Glomerular endothelial cell (primary cell): ENCODE measurements around the gene SPEG. TPM values are rescaled to one million over a fixed set of nuclear protein-coding genes. Genes with fewer than 3 reads are reported as not detected.
"Not testable (repeated sequence)": the region's sequence is repeated elsewhere in the genome, so short reads cannot be mapped to it uniquely, and the experiment has no call there.

Experiments
- DNase-seq: peaks from one replicate; pipeline ENCODE4 v3.0.0-alpha.2; 2011; ENCODE audit warnings: low read depth, low spot score; ENCODE audit errors: extremely low read depth
- total RNA-seq: library from RNA; depleted of rRNA; stranded (reverse); fragments of >200 nt; gene quantifications from 2 replicates; pipeline ENCODE4 v1.2.3, GENCODE V29; 2015

Gene SPEG
- total RNA-seq, 1 donor from 2014 or later = 1.7 TPM

DNA sequence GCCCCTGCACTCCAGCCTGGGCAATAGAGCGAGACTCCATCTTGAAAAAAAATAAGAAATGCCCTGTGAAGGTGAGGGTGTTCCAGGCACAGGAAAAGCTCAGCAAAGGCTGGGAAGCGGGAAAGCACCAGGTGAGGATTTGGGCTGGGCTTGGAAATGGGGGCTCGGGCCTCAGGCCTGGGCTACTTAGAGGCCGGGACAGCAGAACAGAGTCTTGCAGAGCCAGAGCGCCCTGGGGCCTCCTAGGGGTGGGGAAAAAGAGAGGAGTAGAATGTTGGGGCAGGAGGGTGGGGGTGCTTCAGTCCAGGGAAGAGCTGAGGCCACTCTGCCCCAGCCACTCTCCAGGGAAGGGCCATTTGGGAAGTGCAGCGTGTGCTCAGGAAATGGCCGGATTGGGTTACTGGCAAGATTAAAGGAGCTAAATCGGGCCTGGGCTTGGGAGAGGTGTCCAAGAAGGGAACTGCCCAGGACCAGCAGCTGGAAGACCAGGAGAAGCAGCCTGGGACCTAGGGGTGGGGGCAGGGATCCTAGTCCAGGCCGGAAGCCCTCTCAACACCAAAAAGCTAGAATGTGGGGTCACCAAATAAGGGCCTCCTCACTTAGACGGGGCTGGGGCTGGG is 30.2 kb upstream of the SPEG start:
- DNase-seq = no peak

DNA sequence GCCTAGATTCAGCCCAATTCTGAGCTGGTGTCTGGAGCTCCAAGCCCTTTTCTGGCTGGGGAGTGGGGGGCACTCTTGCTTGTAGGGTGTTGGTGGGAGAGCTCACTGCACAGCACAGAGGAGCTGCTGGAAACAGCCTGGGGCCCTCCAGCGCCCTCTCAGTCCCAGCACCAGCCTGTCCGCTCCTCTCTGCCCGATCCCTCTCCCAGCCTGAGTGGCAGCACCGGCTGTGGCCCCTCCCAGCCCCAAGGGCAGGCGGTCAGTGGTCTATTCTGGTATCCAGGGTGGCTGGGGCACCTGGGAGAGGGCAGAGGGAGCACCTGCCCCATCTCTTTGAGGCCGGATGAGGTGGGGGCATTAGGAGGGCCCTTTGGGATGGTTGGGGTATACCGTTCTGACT is 29.7 kb upstream of the SPEG start:
- DNase-seq = no peak

DNA sequence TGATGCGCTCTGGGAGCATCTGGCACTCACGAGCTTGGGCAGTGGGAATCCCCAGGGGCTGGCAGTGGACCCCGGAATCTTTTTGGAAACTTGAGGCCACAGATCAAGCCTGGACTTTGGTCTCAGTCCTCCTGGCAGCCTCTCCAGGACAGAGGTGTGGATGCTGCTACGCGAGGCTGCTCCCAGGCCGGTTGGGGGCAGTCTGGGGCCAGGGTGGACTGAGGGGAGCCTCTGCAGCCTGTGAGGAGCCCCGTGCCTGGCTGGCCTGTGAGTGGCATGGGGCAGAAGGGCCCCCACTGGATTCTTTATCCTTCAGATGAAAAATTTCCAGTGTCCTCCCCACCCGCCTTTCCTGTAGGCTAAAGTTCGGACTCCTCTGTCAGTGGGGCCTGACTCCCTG is 29.2 kb upstream of the SPEG start:
- no peak for DNase-seq

DNA sequence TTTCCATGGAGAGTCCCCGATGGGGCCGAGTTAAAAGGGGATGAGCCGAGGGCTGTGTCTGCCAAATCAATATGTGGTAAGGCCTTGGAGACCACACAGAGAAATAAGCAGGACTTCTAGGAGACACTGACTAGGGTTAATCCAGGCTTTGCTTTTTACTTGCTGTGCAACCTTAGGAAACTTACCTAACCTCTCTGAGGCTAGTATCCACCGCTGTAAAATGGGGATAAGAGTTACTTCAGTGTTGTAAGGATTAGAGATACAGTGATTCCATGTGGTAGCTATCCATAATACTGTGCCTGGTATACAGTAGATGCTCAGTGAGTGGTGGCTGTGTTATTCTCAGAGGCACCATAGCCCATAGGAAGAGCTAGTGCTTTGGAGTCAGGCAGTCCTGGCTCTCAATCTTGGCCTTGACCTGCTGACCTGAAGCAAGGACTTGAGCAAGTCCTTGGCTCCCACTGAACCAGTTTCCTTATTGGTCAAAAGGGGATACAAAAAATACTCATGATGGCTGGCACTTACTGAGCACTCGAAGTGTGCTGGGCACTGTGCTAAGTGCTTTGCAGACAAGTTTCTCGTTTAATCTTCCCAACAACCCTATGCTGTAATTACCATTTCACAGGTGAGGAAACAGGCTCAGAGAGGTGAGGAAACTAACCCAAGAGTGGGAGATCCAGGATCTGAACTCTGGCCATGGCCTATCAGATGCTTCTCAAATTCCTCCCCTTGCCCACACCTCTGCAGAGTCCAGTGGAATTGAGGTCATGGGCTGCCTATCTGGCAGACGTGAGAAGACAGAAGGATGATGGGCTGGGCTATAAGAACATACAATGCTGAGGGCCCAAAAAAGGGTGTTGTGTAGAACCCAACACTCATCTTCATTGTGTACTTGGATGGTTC is 28.4 kb upstream of the SPEG start:
- no peak for DNase-seq

DNA sequence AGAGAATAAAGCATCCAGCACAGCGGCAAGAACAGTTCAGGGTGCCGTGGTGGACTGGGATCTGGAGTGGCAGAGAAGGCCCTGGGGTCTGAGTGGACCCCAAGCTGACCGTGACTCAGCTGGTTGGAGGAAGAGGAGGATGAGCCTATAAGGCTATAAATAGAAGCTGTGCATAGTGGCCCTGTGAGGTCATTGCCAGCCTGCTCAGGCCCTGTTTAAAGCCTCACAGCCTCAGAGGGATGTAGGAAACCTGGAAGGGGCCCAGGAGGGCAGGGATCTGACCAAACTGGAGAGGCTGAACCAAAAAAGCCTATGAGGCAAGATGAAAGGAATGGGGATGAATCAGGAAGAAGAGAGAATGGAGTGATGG is 27.8 kb upstream of the SPEG start:
- DNase-seq = no peak

DNA sequence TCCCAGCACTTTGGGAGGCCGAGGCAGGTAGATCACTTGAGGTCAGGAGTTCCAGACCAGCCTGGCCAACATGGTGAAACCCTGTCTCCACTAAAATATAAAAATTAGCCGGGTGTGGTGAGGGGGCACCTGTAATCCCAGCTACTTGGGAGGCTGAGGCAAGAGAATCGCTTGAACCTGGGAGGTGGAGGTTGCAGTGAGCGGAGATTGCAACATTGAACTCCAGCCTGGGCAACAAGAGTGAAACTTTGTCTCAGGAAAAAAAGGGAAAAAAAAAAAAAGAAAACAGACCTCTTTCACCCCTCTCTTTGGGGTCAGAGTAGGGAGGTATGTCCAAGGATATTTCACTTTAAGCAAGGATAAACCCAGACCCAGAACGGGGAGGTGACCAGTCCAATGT is 27.3 kb upstream of the SPEG start:
- not testable (repeated sequence) for DNase-seq

DNA sequence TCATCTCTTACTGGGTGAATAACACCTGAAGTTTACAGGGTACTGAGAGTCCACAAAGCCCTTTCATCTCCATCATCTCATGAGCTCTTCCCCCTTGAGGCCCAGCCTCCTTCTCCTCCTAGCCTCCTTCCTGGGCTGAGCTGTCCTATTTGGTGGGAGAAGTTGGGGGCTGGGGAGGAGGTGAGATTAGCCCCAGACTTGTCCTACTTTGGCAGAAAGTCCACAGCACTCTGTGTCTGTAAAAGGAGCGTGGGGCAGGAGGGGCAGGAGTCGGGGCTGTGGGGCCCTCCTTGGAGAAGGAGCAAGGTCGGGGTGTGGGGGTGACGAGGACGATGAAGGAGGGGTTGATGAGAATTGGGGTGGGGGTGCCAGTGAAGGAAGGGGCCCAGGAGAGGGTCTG is 26.4 kb upstream of the SPEG start:
- no peak for DNase-seq

DNA sequence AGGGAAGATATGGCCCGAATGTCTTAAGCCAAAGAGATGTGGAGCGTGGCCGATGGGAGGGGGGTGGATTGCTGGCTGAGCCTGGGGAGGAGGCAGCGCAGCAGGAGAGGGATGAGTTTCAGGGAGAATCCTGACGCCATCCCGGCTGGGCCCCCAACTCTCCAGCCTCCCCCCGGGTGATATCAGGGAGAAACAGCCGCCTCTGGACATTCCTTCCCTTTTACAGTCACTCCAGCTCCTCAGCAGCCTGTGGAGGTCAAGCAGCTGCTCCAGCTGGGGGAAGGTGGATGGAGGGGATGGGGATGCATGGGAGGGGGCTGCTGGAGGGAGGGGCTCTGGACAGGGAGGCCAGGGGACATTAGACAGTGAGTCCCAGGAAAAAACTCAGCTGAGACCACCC is 26.0 kb upstream of the SPEG start:
- DNase-seq = no peak

DNA sequence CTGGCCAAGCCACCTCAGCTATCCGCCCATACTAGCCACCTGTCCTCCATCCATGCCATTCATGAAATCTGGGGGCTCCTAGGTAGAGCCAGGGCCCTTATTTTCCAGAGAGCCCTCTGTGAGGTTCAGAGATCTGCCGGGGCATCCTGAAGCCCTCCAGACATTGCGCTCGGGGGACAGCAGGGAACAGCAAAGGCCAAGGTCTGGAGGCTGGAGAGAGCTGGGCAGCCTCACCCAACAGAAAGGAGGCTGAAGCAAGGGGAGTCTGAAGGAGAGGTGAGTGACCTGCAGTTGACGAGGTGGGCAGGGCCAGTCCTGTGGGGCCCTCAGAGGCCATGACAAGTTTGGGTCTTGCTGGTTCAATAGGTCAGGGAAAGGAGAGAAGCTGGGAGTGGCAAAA is 25.0 kb upstream of the SPEG start:
- no peak for DNase-seq

DNA sequence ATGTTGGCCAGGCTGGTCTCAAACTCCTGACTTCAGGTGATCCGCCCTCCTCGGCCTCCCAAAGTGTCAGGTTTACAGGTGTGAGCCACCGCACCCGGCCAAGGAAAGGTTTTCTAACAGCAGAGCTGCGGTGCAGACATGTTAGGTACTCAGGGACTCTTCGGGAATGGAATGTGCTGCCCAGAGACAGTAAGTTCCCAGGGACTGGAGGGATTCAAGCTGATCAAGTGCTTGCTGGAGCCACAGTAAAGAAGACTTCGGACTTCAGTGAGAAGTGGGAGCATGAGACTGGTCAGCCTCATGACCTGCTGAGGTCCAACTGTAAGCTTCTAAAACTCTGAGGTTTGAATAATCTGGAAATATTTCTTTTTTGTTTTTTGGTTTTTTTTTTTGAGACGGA is 24.3 kb upstream of the SPEG start:
- no peak for DNase-seq

DNA sequence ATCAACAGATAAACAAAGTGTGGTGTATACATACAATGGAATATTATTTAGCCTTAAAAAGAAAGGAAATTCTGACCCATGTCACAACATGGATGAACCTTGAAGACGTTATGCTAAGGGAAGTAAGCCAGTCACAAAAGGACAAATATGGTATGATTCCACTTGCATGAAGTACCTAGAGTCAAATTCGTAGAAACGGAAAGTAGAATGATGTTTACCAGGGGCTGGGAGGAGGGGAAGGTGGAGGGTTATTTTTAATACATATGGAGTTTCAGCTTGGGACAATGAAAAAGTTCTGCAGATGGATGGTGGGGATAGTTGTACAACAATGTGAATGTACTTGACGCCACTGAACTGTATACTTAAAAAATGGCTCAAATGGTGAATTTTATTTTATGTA is 19.8 kb upstream of the SPEG start:
- DNase-seq = no peak

DNA sequence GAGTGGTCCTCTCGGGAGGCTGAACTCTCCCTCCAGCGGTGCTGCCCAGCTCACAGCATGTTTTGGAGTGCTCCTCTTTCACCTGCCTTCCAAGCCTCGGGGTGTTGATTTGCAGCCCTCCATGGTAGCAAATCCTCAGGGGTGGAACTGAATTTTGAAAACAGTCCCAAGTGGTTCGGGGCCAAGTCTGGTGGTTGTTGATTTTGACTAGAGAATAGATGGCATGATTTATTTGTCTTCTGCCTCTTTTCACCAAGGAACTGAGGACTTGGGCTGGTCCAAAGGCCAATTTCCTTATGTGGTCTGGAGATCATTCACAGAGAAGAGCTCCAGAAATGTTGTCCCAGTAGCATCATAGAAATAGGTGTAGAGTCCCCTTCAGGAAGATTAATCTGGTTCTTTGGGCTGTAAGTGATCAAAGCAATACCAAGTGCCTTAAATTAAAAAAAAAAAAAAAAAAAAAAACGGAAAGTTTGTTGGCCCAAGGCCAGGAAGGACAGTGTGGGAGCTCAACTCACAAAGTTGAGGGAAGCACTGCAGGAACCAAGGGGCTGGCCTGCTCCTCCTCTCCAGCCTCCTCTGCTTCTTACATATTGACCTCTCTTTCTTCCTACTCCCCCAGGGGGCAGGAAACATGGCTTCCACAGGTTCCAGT is 18.9 kb upstream of the SPEG start:
- DNase-seq = no peak

DNA sequence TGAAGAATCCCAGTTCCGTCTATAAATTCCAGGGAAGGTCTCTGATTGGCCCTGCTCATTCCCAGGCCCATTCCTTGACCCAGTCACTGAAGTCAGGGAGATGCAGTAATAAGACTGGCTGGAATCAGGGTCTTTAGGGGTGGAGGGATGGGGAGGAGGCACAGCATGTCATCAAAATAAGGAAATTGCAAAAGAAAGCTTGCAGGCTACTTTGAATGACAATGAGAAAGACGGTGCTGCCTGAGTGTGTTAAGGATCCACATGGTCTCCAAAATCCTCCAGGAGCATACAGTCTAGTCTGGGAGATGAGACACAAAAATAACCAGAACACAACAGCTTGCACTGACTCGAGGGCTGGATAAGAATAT is 18.4 kb upstream of the SPEG start:
- no peak for DNase-seq

DNA sequence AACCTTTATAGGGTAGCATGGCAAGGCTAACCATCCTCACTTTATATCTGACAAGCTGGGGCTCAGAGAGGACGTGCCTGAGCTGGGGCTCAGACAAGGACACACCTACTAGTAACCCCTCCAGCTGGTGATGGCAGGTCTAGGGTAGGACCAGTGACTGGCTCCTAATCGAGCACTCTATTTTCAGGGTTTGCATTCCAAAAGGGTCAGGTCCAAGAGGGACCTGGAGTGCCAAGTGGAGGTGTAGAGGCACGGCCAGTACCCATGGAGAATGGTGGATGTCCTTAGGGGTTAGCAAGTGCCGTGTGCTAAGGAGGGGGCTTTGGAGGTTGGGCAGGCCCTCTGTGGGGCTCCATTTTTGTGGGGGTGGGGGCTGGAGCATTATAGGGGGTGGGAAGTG is 17.7 kb upstream of the SPEG start:
- DNase-seq = no peak

DNA sequence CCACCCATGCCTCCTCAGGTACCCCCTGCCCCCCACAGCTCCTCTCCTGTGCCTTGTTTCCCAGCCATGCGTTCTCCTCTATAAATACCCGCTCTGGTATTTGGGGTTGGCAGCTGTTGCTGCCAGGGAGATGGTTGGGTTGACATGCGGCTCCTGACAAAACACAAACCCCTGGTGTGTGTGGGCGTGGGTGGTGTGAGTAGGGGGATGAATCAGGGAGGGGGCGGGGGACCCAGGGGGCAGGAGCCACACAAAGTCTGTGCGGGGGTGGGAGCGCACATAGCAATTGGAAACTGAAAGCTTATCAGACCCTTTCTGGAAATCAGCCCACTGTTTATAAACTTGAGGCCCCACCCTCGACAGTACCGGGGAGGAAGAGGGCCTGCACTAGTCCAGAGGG is 17.3 kb upstream of the SPEG start:
- DNase-seq = no peak

DNA sequence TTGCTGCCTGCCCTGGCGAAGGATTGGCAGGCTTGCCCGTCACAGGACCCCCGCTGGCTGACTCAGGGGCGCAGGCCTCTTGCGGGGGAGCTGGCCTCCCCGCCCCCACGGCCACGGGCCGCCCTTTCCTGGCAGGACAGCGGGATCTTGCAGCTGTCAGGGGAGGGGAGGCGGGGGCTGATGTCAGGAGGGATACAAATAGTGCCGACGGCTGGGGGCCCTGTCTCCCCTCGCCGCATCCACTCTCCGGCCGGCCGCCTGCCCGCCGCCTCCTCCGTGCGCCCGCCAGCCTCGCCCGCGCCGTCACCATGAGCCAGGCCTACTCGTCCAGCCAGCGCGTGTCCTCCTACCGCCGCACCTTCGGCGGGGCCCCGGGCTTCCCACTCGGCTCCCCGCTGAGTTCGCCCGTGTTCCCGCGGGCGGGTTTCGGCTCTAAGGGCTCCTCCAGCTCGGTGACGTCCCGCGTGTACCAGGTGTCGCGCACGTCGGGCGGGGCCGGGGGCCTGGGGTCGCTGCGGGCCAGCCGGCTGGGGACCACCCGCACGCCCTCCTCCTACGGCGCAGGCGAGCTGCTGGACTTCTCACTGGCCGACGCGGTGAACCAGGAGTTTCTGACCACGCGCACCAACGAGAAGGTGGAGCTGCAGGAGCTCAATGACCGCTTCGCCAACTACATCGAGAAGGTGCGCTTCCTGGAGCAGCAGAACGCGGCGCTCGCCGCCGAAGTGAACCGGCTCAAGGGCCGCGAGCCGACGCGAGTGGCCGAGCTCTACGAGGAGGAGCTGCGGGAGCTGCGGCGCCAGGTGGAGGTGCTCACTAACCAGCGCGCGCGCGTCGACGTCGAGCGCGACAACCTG is 16.3 kb upstream of the SPEG start, which contains the start of gene DES:
DES (plus strand) TSS at position 223 of the 857 bp plus-strand sequence; CDS start at position 309, 86 bp downstream.
- no peak for DNase-seq

DNA sequence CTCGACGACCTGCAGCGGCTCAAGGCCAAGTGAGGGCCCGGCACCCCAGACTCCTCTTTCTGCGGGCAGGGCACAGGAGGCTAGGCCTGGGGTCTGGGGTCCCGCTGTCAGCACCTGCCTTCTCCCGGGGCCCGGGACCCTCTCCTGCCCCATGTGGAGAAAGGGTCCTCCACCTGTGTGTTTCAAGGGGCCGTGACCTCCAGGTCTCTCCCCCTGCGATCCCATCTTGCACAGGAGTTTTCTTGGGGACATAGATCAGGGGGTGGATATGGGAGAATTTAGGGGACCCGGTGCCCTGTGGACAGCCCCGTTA is 15.7 kb upstream of the SPEG start:
- DNase-seq = no peak

DNA sequence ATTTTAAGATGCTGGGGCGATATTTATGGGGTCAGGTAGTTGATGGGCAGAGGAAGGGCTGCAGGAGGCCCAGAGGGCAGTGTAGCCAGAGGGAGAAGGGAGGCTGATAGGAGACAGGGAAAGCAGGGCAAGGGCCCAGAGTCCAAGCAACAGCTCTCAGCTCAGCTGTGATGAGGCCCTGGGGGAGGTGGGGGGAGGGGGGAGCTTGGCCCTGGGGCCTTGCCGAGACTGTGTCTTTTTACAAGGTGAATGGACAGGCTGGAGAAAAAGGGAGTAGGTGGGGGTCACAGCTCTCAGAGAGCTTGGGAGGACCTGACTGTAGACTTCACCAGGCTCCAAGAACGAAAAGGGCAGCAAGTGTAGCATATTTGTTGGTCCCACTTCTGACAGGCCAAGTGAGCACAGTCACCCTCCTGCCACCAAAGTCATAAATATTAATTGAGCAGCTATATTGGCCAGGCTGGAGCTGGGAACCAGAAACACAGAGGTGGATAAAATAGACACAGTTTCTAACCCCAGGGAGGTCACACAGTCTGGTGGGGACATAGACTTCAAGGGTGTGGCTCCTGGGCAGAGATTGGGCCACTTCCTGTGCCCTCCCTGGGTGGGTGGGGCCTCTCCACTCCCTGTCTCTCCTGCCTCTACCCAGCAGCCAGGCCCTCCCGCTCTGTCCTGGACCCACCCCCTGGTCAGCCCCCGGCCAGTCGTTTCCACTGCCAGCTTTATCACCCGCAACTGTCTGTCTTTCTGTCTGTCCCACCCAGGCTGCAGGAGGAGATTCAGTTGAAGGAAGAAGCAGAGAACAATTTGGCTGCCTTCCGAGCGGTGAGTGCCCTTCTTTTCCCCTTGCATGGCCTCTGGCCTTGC is 15.1 kb upstream of the SPEG start:
- no peak for DNase-seq

DNA sequence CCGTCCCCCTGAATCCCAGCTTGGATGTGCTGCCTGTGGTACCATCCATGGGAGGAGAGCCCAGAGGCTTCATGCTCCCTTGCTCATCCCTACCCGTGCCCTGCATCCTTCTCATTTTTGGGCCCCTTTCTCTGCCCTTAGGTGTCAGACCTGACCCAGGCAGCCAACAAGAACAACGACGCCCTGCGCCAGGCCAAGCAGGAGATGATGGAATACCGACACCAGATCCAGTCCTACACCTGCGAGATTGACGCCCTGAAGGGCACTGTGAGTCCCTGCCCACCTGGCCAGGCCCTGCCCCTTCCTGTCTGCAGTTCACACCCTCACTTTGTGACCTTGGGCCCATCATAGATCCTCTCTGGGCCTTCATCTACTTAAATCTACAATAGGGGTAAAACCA is 14.0 kb upstream of the SPEG start:
- DNase-seq = no peak

DNA sequence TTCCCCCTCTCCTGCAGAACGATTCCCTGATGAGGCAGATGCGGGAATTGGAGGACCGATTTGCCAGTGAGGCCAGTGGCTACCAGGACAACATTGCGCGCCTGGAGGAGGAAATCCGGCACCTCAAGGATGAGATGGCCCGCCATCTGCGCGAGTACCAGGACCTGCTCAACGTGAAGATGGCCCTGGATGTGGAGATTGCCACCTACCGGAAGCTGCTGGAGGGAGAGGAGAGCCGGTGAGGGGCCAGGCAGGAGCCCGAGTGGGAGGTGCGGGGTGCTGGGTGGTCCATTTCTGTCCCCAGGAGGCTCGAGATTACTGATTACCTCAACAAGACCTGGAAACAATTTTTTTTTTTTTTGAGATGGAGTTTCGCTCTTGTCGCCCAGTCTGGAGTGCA is 13.3 kb upstream of the SPEG start:
- DNase-seq = no peak
